NCI-H748 (cell line): ENCODE results near the gene TMEM52.
"Not testable (repeated sequence)": the region's sequence is repeated elsewhere in the genome, so short reads cannot be mapped to it uniquely, and the experiment has no call there.

Experiments
- DNase-seq: peaks from one replicate; lab custom pipeline; 2025; ENCODE audit not compliant: unreplicated experiment; lab: John Stamatoyannopoulos, UW

The TMEM52 gene

GRCh38 chr1:1947493-1947892 is 28.4 kb upstream of the TMEM52 start:
- peak; percentile 60 for DNase-seq

GRCh38 chr1:1946540-1946939 is 27.5 kb upstream of the TMEM52 start:
- no peak for DNase-seq

GRCh38 chr1:1945782-1946393 is 26.8 kb upstream of the TMEM52 start:
- DNase-seq, result no peak

- peak; percentile 70 for DNase-seq
Observed at GRCh38 chr1:1943834-1944570, 24.9 kb upstream of the TMEM52 start.

GRCh38 chr1:1942753-1943656 is 23.9 kb upstream of the TMEM52 start:
- no peak for DNase-seq

- no peak for DNase-seq
Observed at GRCh38 chr1:1941868-1942752, 23.0 kb upstream of the TMEM52 start.

GRCh38 chr1:1941211-1941841 is 22.2 kb upstream of the TMEM52 start:
- no peak for DNase-seq

- no peak for DNase-seq
Observed at GRCh38 chr1:1940123-1940425, 21.0 kb upstream of the TMEM52 start.

- DNase-seq, result no peak
Observed at GRCh38 chr1:1939296-1940122, 20.4 kb upstream of the TMEM52 start.

GRCh38 chr1:1938613-1939295 is 19.7 kb upstream of the TMEM52 start:
- DNase-seq, result no peak

- no peak for DNase-seq
Observed at GRCh38 chr1:1938276-1938573, 19.1 kb upstream of the TMEM52 start.

GRCh38 chr1:1937549-1938275 is 18.6 kb upstream of the TMEM52 start:
- DNase-seq, result no peak

GRCh38 chr1:1937061-1937460 is 18.0 kb upstream of the TMEM52 start:
- no peak for DNase-seq

GRCh38 chr1:1934848-1935247 is 15.8 kb upstream of the TMEM52 start:
- DNase-seq, result not testable (repeated sequence)

GRCh38 chr1:1929639-1930545 is 10.8 kb upstream of the TMEM52 start:
- DNase-seq, result no peak

GRCh38 chr1:1929102-1929638 is 10.1 kb upstream of the TMEM52 start:
- DNase-seq, result no peak
